Kidney tubule cell (primary cell): ENCODE results near the gene SLC46A3.
"Not testable (repeated sequence)": the region's sequence is repeated elsewhere in the genome, so short reads cannot be mapped to it uniquely, and the experiment has no call there.

Experiments
- DNase-seq: peaks from one replicate; pipeline ENCODE4 v3.0.0-alpha.2; 2018; ENCODE audit warnings: low spot score

Gene SLC46A3

DNA sequence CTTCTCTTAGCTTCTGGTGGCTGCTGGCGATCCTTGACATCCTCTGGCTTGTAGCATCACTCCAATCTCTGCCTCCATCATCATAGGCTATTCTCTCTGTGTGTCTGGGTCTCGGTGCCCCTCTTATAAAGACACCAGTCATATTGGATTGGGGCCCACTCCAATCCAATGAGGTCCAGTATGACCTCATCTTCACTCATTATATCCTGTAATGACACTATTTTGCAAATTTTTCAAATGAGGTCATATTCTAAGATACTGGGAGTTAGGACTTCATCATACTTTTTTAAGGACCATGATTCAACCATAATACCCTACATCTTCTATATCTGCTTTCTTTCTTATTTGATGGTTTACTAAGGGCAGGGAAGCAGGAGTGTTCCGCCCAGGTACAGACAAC is 12.0 kb upstream of the SLC46A3 start:
- no peak for DNase-seq

GRCh38 chr13:28729541-28729940 is 10.8 kb upstream of the SLC46A3 start:
- DNase-seq: no peak

GRCh38 chr13:28728642-28729041 is 9.9 kb upstream of the SLC46A3 start:
- no peak for DNase-seq

- no peak for DNase-seq
Measured at GRCh38 chr13:28725046-28725610, 6.4 kb upstream of the SLC46A3 start.

DNA sequence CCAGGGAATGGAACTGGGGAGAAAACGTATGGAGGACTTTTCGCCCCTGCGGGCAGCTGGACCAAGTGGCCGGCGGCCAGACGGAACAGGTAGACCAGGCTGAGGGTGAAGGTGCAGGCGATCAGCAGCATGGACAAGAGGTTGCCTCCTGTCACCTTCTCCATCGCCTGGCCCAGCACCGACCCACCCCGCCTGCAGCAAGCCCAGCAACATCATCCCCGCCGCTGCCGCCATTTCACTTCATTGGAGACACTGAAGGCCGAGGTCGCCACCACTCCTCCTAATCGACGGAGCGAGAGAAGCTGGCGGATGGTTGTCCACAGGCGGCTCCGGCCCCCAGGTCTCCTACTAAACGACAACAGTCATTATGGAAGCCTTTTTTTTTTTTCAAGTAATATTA is 5.0 kb upstream of the SLC46A3 start:
- DNase-seq: no peak

DNA sequence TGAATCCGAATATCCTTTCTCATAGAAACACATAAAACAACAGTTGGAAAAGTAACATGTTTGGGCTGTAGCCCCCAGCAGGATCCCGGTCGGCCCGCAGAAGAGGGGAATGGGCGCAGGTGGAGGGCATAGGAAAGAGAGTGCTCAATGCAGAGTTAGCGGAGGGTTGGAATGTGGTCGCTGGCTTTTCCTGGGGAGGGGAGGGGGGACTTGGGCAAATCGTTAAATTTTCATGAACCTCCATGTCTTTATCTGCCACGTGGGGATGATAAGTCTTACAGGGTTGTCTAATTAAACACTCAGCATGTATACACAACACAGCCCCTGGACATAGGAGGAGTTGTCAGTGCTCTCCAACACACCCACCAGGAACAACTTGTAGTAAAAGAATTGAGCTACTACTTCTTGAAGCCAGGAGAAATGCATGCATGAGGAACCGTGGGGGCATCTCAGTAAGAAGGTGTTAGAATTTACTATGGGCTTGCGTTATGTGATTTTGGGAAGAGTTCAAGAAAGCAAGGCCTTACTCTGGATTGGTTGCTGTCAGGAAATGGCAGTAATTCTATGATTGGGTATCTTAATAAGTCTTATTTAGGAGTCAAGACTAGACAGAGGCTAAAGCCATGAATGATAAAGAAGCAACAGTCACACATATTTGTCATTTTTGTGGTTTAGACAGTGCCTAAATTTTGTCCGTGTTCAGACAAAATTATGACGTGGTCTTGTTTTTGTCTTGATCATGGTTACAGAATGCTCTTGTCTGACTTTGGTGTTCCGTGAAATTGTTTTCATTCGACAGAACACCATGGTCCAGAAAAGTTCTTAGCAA is 671 bp upstream of the SLC46A3 start:
- peak; percentile 32 for DNase-seq

- DNase-seq: peak; percentile 4
Measured at GRCh38 chr13:28718196-28718542, 601 bp downstream of the SLC46A3 start.

GRCh38 chr13:28717170-28717569 is 1.6 kb downstream of the SLC46A3 start:
- no peak for DNase-seq

GRCh38 chr13:28716511-28716910 is 2.3 kb downstream of the SLC46A3 start:
- DNase-seq: peak; percentile 92

DNA sequence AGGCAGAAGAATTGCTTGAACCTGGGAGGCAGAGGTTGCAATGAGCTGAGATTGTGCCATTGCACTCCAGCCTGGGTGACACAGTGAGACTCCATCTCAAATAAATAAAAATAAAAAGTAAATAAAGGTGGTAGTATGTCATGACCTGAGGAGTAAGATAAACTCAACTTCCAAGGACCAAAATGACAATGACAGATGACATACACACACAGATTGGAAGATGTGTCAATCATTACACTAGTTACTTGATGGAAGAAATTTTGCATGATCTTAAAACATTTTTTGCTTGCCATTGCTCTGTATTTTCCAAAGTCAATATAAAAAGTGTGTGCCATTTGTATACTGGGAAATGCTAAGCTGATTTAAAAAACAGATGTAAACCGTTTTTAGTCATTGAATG is 4.1 kb downstream of the SLC46A3 start:
- DNase-seq: no peak

DNA sequence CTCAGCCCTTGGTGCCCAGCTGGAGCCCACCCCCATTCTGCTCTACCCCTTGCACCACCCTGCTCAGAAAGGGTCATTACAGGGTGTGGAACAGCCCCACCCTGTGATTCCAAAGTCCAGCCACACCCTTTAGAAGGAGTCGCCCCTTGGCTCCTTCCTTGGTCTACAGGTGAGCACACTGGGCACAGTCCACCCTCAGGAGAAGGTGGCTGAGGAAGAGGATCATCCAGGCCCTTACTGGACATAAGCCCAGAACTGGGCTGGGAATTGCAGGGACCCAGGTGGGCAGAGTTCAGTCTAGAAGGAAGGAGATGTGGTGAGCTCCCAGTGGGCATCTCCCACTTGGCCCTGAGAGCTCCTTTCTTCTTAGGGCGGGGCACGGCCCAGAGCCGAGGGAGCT is 8.6 kb downstream of the SLC46A3 start:
- no peak for DNase-seq

GRCh38 chr13:28707629-28708427 is 10.9 kb downstream of the SLC46A3 start:
- DNase-seq: no peak

- no peak for DNase-seq
Measured at GRCh38 chr13:28705461-28706083, 13.2 kb downstream of the SLC46A3 start.

- no peak for DNase-seq
Measured at GRCh38 chr13:28704919-28705318, 13.9 kb downstream of the SLC46A3 start.

GRCh38 chr13:28704282-28704681 is 14.5 kb downstream of the SLC46A3 start:
- DNase-seq: no peak

GRCh38 chr13:28699246-28699645 is 19.5 kb downstream of the SLC46A3 start:
- DNase-seq: no peak

GRCh38 chr13:28697441-28697840 is 21.3 kb downstream of the SLC46A3 start:
- no peak for DNase-seq

GRCh38 chr13:28693605-28694491 is 24.9 kb downstream of the SLC46A3 start:
- DNase-seq: peak; percentile 65

DNA sequence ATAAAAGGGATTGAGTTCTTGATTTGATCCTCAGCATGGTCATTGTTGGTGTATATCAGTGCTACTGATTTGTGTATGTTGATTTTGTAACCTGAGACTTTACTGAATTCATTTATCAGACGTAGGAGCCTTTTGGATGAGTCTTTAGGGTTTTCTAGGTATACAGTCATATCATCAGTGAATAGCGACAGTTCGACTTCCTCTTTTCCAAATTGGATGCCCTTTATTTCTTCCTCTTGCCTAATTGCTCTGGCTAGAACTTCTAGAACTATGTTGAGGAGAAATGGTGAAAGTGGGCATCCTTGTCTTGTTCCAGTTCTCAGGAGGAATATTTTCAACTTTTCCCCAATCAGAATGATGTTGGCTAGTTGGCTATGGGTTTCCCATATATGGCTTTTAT is 32.9 kb downstream of the SLC46A3 start:
- no peak for DNase-seq

GRCh38 chr13:28685114-28685513 is 33.7 kb downstream of the SLC46A3 start:
- no peak for DNase-seq

- DNase-seq: peak; percentile 9
Measured at GRCh38 chr13:28684257-28684656, 34.5 kb downstream of the SLC46A3 start.

- not testable (repeated sequence) for DNase-seq
Measured at GRCh38 chr13:28683169-28683568, 35.6 kb downstream of the SLC46A3 start.
